Mammary epithelial cell (primary cell): ENCODE measurements around the gene NAA15.

Experiments used
- EZH2 ChIP-seq: IDR thresholded peaks from 2 replicates; pipeline ENCODE4 v1.6.1; 2012; ENCODE audit warnings: low read length, inconsistent platforms, borderline replicate concordance
- TF ChIP-seq, protein P1 (sequence below), 2 donors: IDR thresholded peaks in 1 of 2; conservative IDR thresholded peaks in 1 of 2; 2 replicates each; pipeline ENCODE4 v1.5.1; 2011 to 2012; ENCODE audit warnings: inconsistent platforms in 2 of 2, low read length in 2 of 2, mild to moderate bottlenecking in 2 of 2, control low read depth in 1 of 2, low read depth in 1 of 2; ENCODE audit not compliant: insufficient read depth in 1 of 2; ENCODE audit errors: extremely low read depth in 1 of 2

GRCh38 chr4:139331185-139331584 is 29.9 kb downstream of the NAA15 start:
- TF ChIP-seq EZH2, result no peak
- TF ChIP-seq, protein P1, sequence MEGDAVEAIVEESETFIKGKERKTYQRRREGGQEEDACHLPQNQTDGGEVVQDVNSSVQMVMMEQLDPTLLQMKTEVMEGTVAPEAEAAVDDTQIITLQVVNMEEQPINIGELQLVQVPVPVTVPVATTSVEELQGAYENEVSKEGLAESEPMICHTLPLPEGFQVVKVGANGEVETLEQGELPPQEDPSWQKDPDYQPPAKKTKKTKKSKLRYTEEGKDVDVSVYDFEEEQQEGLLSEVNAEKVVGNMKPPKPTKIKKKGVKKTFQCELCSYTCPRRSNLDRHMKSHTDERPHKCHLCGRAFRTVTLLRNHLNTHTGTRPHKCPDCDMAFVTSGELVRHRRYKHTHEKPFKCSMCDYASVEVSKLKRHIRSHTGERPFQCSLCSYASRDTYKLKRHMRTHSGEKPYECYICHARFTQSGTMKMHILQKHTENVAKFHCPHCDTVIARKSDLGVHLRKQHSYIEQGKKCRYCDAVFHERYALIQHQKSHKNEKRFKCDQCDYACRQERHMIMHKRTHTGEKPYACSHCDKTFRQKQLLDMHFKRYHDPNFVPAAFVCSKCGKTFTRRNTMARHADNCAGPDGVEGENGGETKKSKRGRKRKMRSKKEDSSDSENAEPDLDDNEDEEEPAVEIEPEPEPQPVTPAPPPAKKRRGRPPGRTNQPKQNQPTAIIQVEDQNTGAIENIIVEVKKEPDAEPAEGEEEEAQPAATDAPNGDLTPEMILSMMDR (conservative IDR thresholded peaks at IDR 0.05 in 1 of 2, IDR thresholded peaks at IDR 0.05 in 1 of 2; ENCODE audit: extremely low read depth in 1 of 2, insufficient read depth in 1 of 2, low read depth in 1 of 2, low read length in 2 of 2), result no peak
